A673 (cell line): ENCODE results near the gene TMBIM6.

ENCODE experiments used
- EZH2 ChIP-seq: fragments of 200-600 bp; sonication (generic); IDR thresholded peaks from 2 replicates; pipeline ENCODE4 v1.6.1; 2017; ENCODE audit warnings: borderline replicate concordance, low read depth, mild to moderate bottlenecking, mixed read lengths, antibody characterized with exemption, low read length; ENCODE audit not compliant: poor library complexity, severe bottlenecking
- TF ChIP-seq, protein P1 (sequence below): fragments of 300-800, 200-600 bp; sonication (generic); conservative IDR thresholded peaks from 2 replicates; pipeline ENCODE4 v1.5.1; 2017; ENCODE audit warnings: low read depth, mild to moderate bottlenecking, antibody characterized with exemption, low read length, moderate library complexity, mixed read lengths

DNA sequence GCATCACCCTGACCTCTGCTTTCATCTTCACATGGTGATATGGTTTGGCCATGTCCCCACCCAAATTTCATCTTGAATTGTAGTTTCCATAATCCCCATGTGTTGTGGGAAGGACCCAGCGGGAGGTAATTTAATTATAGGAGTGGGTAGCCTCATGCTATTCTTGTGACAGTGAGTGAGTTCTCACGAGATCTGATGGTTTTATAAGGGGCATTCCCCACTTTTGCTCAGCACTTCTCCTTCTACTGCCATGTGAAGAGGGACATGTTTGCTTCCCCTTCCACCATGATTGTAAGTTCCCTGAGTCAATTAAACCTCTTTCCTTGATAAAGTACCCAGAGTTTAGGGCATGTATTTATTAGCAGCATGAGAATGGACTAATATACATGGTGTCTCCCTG is 38.2 kb downstream of the TMBIM6 start:
- TF ChIP-seq, protein P1, sequence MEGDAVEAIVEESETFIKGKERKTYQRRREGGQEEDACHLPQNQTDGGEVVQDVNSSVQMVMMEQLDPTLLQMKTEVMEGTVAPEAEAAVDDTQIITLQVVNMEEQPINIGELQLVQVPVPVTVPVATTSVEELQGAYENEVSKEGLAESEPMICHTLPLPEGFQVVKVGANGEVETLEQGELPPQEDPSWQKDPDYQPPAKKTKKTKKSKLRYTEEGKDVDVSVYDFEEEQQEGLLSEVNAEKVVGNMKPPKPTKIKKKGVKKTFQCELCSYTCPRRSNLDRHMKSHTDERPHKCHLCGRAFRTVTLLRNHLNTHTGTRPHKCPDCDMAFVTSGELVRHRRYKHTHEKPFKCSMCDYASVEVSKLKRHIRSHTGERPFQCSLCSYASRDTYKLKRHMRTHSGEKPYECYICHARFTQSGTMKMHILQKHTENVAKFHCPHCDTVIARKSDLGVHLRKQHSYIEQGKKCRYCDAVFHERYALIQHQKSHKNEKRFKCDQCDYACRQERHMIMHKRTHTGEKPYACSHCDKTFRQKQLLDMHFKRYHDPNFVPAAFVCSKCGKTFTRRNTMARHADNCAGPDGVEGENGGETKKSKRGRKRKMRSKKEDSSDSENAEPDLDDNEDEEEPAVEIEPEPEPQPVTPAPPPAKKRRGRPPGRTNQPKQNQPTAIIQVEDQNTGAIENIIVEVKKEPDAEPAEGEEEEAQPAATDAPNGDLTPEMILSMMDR: no peak
- TF ChIP-seq EZH2: no peak
